Smooth muscle cell (in vitro differentiated cells): Measurements from ENCODE around the gene PPT2. TPM values are rescaled to one million over a fixed set of nuclear protein-coding genes. Genes with fewer than 3 reads are reported as not detected.
"Not testable (repeated sequence)": the region's sequence is repeated elsewhere in the genome, so short reads cannot be mapped to it uniquely, and the experiment has no call there.

ENCODE experiments used
- DNase-seq: peaks from one replicate; lab custom pipeline; 2025; ENCODE audit not compliant: unreplicated experiment; lab: John Stamatoyannopoulos, UW
- H2AFZ ChIP-seq: fragments of 200-600 bp; sonication (generic); 2 replicates; pipeline ENCODE4 v1.6.0; 2016; ENCODE audit warnings: antibody characterized with exemption, low read depth, mild to moderate bottlenecking
- H3F3A ChIP-seq: fragments of 200-600 bp; sonication (generic); 2 replicates; pipeline ENCODE4 v1.6.0; 2017; ENCODE audit warnings: antibody characterized with exemption, low read depth
- H3K27ac ChIP-seq: fragments of 200-600 bp; sonication (generic); 2 replicates; pipeline ENCODE4 v1.5.1; 2016; ENCODE audit warnings: low read depth, mild to moderate bottlenecking
- H3K27me3 ChIP-seq: fragments of 200-600 bp; sonication (generic); 2 replicates; pipeline ENCODE4 v1.6.1; 2016; ENCODE audit warnings: low read depth, mild to moderate bottlenecking
- H3K36me3 ChIP-seq: fragments of 200-600 bp; sonication (generic); 2 replicates; pipeline ENCODE4 v1.5.1; 2016; ENCODE audit warnings: low read depth
- H3K4me1 ChIP-seq: fragments of 200-600 bp; sonication (generic); 2 replicates; pipeline ENCODE4 v1.5.1; 2016; ENCODE audit warnings: low read depth
- H3K4me2 ChIP-seq: fragments of 200-600 bp; sonication (generic); 2 replicates; pipeline ENCODE4 v1.6.0; 2016; ENCODE audit warnings: mild to moderate bottlenecking
- H3K4me3 ChIP-seq: fragments of 200-600 bp; sonication (generic); 2 replicates; pipeline ENCODE4 v1.5.1; 2016; ENCODE audit warnings: mild to moderate bottlenecking
- H3K79me2 ChIP-seq: fragments of 200-600 bp; sonication (generic); 2 replicates; pipeline ENCODE4 v1.6.0; 2016; ENCODE audit warnings: low read depth, mild to moderate bottlenecking
- H3K9ac ChIP-seq: fragments of 200-600 bp; sonication (generic); 2 replicates; pipeline ENCODE4 v1.6.0; 2016; ENCODE audit warnings: low read depth
- H3K9me3 ChIP-seq: fragments of 200-600 bp; sonication (generic); replicated peaks from 2 replicates; pipeline ENCODE4 v1.5.1; 2016; ENCODE audit warnings: low read depth
- H4K20me1 ChIP-seq: fragments of 200-600 bp; sonication (generic); 2 replicates; pipeline ENCODE4 v1.6.0; 2016; ENCODE audit warnings: low read depth
- CTCF ChIP-seq: fragments of 200-600 bp; sonication (generic); IDR thresholded peaks from 2 replicates; pipeline ENCODE4 v1.5.1; 2017; ENCODE audit warnings: borderline replicate concordance, mild to moderate bottlenecking, antibody characterized with exemption; ENCODE audit not compliant: insufficient read depth, poor library complexity, severe bottlenecking
- WGBS: methylation state at CpG from one replicate; pipeline ENCODE4 v1.1.7; 2016; ENCODE audit warnings: low lambda C conversion rate; 5-methylcytosine and 5-hydroxymethylcytosine counted together
- polyA plus RNA-seq: library from polyadenylated mRNA; unstranded; fragments of >200 nt; fragmentation: Nextera tagmentation; extraction: Ambion mirVana; gene quantifications from 2 replicates; pipeline ENCODE4 v1.2.1, GENCODE V29; 2016
- total RNA-seq: library from RNA; depleted of rRNA; stranded (reverse); fragments of >200 nt; gene quantifications from 2 replicates; pipeline ENCODE4 v1.2.3, GENCODE V29; 2014

PPT2 gene
- total and polyA plus RNA-seq, 2 experiments from 2014 or later = 15.7 to 17.5 TPM

GRCh38 chr6:32187009-32187709 is 33.2 kb downstream of the PPT2 start:
- Histone ChIP-seq H3K79me2 (peaks cover 17% of the 10 kb centered on the region), H3K27me3 (no peaks in the 10 kb centered on the region), H3K9ac (no peak overlapping the region), H3F3A (peaks cover 19% of the 10 kb centered on the region), H2AFZ (no peak overlapping the region), H3K4me1 (peaks cover 30% of the 10 kb centered on the region), H4K20me1 (no peaks in the 10 kb centered on the region), H3K36me3 (no peaks in the 10 kb centered on the region), H3K4me2 (no peak overlapping the region), H3K27ac (peak overlapping the region; percentile 82), H3K4me3 (no peak overlapping the region), H3K9me3 (no peaks in the 10 kb centered on the region)
- TF ChIP-seq CTCF = no peak
- 93% methylated on average over 12 of the region's 12 CpGs for WGBS
- DNase-seq = no peak

- Histone ChIP-seq H3K27ac (peak overlapping the region; percentile 96), H3K9ac (peak overlapping the region; percentile 92), H3F3A (peaks cover 19% of the 10 kb centered on the region), H3K4me2 (peak overlapping the region; percentile 96), H3K4me3 (peak overlapping the region; percentile 86), H3K79me2 (peaks cover 17% of the 10 kb centered on the region), H3K4me1 (peaks cover 37% of the 10 kb centered on the region)
- not testable (repeated sequence) for H3K9me3 ChIP-seq, H3K27me3 ChIP-seq, H3K36me3 ChIP-seq, DNase-seq, H4K20me1 ChIP-seq, H2AFZ ChIP-seq
- whole genome bisulfite sequencing = 90% methylated on average over 18 of the region's 18 CpGs
These were observed 33.9 kb downstream of the PPT2 start for GRCh38 chr6:32187725-32188380.

DNA sequence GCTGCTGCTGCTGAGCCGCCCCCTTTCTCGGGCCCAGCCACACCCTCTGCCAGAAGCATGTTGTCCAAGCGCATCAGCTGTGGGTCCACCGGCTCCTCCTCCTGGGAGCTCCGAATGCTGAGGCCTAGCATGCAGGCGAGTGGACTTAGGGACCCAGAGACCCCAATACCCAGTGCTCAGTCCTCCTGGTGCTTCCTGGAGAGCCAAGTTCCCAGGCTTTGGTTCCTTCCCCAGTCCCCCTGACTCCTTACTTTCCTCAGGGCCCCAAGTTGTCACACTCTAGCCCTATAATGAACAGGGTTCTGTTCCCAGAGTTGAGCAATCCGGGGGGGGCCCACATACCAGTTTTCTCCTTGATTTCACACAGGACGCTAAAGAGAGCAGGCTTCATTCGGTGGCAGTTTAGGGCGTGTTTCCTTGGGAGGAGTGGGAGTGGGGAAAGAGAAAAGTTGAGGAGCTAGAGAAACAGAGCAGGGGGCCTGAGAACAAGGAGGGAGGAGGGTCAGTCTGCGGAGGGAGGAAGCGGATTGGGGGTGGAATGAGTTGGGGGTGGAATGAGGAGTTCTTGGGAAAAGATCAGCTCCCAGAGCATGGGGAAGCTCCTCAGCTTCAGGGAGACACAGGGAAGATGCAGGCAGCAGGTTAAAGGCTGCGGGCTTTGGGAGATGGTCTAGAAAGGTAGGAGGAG is 34.6 kb downstream of the PPT2 start:
- Histone ChIP-seq H3K27me3 (no peaks in the 10 kb centered on the region), H3K4me1 (peaks cover 38% of the 10 kb centered on the region), H3K9ac (peak overlapping the region; percentile 92), H4K20me1 (no peaks in the 10 kb centered on the region), H3K4me3 (peak overlapping the region; percentile 86), H3F3A (peaks cover 20% of the 10 kb centered on the region), H3K27ac (peak overlapping the region; percentile 96), H2AFZ (no peak overlapping the region), H3K36me3 (no peaks in the 10 kb centered on the region), H3K4me2 (peak overlapping the region; percentile 96), H3K9me3 (no peaks in the 10 kb centered on the region), H3K79me2 (peaks cover 17% of the 10 kb centered on the region)
- no peak for TF ChIP-seq CTCF
- DNase-seq = no peak
- WGBS = 29% methylated on average over 12 of the region's 13 CpGs

DNA sequence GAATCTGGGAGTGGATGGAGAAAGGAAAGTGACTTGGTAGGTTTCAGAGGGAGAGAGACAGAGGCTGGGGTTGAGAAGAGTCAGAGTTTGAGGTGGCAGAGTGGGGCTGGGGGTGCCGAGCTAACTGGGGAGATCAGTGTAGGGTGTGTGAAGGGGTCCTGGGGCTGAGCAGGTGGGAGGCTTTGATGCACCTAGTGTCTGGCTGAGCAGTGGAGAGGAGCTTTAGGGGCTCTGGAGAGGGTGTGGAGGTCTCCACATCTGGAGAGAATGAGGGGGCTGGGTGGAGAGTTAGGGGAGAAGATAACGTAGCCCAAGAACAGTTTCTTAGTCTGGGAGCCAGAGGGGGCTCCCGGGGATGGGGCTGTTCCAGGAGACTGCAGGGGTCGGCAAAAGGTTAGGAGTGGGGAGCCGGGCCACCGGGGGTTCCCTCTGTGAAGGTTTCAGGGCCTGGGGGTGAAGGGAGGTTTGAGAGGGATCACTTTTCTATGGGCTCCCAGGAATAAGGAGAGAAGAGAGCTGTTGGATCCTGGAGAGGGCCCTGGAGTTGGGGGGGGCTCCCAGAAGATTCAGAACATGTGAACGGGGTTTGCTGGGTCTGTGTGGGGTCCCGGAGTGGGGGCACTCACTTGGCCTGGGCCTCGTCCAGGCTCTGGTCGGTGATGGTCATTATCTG is 35.3 kb downstream of the PPT2 start:
- H3K36me3 ChIP-seq = no peaks in the 10 kb centered on the region
- no peak for DNase-seq
- H3K27me3 ChIP-seq = no peaks in the 10 kb centered on the region
- H3K9ac ChIP-seq = peak overlapping the region; percentile 92
- H3K9me3 ChIP-seq = no peaks in the 10 kb centered on the region
- peak overlapping the region; percentile 96 for H3K27ac ChIP-seq
- peak overlapping the region; percentile 96 for H3K4me2 ChIP-seq
- peaks cover 38% of the 10 kb centered on the region for H3K4me1 ChIP-seq
- 15% methylated on average over 9 of the region's 10 CpGs for WGBS
- H3F3A ChIP-seq = peaks cover 27% of the 10 kb centered on the region
- H2AFZ ChIP-seq = no peak overlapping the region
- no peak for TF ChIP-seq CTCF
- no peaks in the 10 kb centered on the region for H4K20me1 ChIP-seq
- peak overlapping the region; percentile 86 for H3K4me3 ChIP-seq
- H3K79me2 ChIP-seq = peaks cover 17% of the 10 kb centered on the region
